Raji (cell line): ENCODE data around the gene NTM.

Experiments used
- POLR2A ChIP-seq: IDR thresholded peaks from 2 replicates; pipeline ENCODE4 v1.6.1; 2011; ENCODE audit warnings: low read depth, low read length, control low read depth; ENCODE audit not compliant: insufficient read depth

NTM gene

DNA sequence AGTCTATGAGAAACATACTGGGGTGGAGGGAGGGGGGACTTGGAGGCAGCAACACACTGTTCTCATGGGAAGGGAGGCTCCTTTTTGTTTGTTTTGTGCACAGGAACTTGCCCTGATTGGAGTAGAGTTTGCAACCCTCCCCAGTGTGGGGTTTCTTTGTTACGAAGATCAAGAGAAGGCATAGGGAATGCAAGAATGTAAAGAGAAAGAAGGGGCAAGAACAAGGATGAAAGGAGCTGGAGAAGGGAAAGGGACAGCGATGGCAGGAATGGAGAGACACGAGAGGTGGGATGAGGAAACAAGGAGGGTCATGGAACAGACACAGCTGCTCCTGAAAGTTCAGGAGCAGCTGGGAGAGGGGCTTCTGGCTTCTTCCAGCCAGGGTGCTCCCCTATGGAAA lies 611.7 kb downstream of the NTM start:
- TF ChIP-seq POLR2A = no peak

DNA sequence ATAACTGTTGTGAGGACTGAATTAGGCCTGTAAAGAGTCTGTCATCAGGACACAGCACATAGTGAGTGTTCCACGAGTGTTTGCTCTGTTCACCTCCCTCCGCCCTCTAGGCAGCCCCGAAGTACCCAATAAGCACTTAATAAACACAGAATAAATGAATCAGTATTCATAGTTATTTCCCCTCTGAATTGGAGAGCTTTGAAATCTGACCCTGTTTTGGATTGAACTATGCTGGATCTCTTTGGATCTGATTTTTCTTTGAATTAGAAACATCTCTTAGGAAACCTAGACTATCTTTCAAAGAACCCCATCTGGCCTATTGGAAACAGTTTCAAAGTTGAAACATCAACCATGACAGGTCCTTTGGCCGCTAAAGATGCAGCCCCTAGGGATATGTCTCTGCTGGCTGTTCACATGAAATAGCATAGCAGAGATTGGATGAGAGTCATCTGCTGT lies 615.5 kb downstream of the NTM start:
- no peak for TF ChIP-seq POLR2A

DNA sequence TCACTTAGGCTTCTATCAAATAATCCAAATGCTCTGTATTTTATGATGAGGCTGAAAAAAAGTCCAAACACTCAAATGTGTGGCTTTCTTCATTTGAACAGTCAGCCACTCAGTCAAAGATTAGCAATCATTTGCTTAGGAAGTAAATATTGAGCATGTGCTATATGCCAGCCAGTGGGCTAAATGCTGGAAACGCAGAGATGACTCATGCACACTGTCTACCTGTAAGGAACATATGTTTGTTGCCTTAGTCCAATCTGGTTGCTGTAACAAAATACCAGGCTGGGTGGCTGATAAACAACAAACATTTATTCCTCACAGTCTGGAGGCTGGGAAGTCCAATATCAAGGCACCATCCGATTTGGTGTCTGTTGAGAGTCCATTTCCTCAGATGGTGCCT lies 617.3 kb downstream of the NTM start:
- no peak for TF ChIP-seq POLR2A

DNA sequence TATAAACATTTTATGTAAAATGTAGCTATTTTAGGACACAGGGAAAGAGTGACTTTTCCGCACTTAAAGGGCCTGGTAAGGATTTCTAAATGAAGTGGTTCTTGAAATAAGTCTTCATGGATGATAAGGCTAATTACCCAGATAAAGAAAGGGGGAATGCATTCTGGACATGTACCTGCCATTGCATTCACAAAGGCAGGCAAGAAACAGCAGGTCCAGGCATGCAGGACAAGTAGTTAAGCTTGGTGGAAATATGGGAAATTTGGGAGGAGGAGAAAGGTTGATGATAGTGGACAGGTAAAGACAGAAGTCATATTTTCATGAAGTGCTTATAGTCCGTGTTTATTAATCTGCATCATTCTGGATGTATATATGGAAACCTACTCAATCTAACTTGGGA lies 621.2 kb downstream of the NTM start:
- TF ChIP-seq POLR2A = no peak

DNA sequence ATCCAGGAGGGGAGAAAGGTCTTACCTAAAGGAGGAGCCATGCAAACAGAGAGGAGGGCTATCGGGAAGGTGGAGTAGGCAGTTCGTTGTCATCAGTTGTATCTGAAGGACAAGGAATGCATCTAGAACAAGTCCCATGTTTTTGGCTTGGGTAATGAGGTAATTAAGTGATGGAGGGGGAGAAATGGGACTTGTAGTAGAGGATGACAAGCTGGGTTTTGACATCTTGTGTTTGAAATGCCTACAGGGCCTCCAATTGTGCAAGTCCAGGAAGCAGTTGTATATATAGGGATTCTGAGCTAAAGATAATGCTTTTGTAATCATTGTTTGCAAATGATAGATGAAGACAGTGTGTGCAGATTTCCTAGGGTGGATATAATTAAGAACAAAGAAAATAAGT lies 622.8 kb downstream of the NTM start:
- TF ChIP-seq POLR2A = no peak

DNA sequence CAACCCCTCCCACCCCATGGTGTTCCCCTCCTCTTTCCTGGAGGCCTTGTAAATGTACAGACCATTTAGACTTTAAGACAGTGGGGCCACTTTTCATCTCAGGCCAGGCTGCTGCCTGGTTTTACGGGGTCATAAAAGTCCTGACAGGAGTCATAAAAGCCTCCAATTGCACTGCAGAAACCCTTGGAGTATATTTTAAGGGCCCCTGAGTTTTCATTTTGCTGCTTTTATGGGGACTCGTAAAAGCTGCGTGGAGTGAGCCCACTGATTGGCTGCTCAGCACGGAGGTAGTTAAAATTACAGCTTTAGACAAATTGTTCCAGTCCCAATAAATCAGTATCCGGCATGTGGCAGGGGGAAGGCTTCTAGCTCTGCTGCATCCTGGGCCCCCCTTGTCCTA lies 627.6 kb downstream of the NTM start:
- TF ChIP-seq POLR2A = no peak

DNA sequence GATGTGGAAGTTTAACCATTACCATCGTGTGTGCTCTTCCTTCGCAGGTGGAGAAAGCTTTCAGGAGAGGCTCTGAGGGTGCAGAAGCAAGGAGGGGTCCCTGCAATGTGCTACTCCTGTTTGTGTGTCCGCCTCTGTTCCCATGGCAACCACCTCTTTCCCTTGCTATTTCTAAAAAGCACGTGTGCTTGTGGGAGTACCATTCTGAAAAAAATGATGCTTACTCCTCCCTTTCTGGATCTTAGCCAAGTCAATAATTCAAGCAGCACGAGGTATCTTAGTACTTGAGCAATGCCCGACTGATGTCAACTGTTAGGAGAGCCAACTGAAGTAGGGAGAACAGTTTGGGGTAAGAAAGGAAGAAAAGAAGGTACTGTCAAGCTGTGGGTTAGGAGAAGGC lies 628.7 kb downstream of the NTM start:
- TF ChIP-seq POLR2A = no peak

DNA sequence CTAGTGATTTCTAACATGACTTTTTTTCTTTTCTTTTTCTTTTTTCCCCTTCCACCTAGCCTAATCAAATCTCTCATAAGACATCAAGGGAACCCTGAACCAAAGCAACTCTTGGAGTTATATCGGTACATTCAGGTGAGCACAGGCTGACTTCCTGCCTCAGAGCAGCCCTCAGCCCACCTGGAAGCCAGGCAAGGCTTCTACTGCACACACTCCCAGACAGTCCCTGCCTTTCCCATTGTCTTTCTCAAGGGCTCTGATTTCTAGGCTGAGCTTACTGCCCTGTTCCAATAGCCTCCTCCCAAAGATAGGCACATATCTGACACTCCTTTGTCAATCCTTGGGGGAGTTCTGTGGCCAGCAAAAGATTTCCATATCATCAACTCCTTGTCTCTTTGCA lies 629.5 kb downstream of the NTM start:
- no peak for TF ChIP-seq POLR2A

DNA sequence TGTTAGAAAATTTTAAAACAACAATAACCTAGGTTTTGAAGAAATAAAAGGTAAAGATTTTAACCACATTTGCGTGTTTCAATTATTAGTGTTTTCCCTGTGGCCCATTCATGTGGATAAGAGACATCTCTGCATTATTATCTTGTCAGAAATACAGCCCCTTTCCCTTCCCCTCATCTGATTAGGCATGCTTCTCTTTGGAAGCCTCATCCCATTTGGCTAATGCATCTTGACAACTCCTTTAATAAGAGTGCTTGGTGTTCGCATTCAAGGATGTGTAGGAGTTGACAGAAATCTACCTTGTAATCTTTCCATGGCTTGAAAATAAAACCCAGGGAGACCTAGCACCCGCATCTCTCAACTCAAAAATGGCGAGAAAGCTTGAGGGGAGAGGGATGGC lies 635.5 kb downstream of the NTM start:
- no peak for TF ChIP-seq POLR2A

DNA sequence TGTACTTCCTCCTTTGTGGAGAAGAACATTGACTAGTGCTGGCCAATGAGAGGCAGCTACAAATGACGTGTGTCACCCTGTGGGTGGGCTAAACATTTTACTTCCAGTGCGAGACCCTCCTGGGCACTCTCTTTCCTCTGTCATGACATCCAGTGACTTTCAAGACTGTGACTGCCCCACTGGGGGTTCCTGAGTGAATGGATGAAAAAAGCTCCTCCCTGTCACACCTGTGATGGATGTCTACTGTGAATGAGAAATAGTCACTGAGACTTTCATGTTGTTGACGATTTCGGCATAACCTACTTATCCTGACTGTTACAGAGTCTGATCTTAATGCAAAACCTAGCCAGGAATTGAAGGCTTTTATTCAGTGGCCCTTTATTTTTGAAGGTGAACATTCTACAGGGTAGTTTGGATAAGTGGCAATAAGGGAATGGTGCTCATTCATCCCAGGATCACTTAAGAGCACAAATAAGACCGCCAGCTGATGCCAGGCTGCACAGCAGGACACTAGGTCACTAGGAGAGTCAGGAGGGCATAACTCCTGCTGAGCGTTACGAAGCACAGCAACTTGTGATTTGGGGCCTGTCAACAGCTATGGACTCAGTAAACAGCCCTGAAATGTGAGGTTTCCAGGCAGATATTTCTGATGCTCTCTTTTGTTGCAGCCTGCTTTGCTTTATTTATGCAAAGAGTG lies 636.6 kb downstream of the NTM start:
- TF ChIP-seq POLR2A = no peak

DNA sequence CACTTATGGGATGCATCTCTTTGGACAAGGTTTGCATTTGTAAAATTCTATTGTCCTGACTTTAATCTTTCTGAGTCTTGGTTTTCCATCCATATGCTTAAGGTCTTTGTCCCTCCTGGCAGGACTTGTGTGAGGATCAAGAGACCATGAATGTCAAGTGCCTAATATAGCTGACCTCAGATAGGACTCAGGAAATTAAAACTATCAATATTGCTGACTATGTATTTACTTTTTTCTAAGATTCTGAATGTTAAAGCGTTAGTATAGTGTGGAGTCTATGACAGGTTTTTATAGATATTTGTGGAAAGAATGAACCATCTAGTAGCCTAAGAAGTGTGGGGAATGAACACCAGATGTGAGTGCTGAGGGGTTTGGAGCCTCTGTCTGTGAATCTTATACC lies 637.8 kb downstream of the NTM start:
- TF ChIP-seq POLR2A = no peak

DNA sequence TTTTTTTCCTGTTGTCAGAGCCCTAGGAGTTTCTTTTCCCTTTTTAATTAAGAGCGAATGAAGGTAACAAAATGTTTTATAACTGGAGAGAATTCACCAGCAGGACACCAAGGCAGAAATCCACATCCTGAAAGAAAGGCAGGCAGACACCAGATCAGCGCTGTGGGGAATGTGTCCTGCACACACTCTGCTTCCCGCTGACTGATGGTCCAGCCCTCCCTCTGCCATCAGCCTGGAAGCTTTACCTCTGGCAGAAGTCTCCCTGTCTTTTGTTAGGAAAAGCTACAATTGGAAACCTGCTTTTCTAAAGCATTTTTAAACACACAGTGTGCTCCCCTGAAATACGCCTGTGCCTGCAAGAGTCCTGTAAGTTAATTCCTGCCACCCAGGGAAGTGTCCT lies 638.5 kb downstream of the NTM start:
- no peak for TF ChIP-seq POLR2A

DNA sequence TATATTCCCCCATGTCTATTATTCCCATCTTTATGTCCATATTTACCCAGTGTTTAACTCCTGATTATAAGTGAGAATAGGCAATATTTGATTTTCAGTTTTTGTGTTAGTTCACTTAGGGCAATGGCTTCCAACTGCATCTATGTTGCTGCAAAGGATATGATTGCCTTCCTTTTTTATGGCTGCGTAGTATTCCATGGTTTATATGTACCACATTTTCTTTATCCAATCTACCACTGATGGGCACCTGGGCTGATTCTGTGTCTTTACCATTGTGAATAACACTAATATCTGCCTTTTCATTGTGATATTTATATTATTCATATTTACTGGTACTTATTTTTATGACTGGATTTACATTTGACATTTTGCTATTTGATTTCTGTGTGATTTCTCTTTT lies 649.6 kb downstream of the NTM start:
- no peak for TF ChIP-seq POLR2A

DNA sequence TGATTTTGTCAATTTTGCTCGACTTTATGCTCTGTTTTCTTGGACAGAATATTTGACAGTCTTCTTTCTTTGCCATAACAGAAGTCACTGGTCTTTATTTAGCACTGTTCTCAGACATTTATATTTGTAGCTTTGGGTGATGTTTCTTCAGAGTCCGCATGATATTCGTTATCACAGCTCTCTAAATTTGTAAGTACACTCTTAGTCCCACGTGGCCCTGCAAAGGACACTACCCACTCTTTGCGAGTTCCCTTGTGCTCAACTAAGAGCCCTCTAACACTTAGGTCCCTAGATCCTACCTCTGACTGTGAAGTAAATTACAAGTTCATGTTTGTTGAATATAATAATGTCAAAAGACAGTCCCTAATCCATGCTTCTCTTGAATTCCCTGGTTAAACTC lies 651.9 kb downstream of the NTM start:
- TF ChIP-seq POLR2A = no peak

DNA sequence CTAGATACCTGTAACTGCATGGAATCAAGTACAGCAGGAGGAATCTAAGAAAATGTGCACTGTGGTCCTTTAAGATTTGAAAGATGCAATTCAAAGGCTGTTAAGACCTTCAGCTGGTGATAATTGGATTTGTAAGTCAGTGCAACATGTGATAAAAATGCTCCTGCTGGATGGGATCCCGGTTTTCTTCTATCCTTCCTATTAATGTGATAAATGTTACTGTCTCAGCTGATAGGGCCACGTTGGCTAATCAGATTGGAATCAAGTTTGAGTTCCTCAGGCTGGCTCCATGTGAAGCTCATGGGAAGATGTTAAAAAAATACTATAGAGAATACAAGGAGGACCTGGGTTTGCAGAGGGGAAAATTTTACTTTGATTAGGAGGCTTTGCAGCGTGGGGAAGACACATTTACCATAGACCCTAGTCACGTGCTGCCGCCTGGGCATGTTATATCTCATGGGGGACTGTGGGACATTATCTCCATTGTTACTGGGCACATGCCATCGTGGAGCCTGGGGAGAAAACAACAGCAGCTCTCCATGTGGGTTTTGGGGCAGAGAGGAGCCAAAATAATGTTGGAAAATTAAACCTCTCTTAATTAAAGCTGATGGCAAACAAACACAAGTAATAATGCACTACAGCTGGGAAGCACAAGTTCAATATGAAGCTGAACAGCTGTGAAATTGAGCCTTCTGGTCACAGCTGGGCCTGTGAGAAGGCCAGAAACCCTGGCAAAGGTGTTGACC lies 652.5 kb downstream of the NTM start:
- TF ChIP-seq POLR2A = no peak

DNA sequence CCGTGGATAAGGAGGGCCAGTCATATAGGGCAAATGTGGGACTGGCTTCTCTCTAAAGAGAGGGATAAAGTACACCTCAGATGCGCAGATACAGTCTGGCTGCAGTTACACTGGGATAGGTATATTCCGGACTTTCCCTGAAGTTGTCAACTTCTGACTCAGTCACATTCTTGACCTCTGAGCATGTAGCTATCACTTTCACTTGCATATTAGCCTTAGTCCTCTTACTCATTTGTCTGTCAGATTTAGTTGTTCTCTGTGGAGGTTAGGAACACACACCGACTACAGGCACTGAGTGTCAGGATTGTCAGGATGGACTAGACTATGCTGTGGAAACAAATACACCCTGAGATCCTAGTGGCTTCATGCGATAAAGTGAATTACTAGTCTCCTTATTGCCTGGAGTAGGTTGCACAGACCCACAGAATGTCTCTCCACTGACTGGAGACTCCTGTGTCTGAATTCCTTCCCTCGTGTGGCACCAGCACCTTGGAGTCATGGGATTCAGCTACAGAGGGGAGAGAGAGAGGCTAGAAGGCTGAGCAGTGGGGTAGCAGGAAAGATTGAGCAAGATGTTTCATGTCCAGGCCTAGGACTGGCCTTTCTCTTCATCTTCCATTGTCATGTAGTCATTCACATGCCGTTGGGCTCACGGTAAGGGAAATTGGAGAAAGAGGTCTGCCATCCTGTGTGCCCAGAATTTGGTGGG lies 654.3 kb downstream of the NTM start:
- no peak for TF ChIP-seq POLR2A
